Spleen (tissue), 11 donors: Measurements from ENCODE around the gene RAMP2. TPM values are rescaled to one million over a fixed set of nuclear protein-coding genes. Genes with fewer than 3 reads are reported as not detected.
A peak's percentile ranks its signal among the peaks of the same experiment; 100 is the strongest.
"Not testable (repeated sequence)": the region's sequence is repeated elsewhere in the genome, so short reads cannot be mapped to it uniquely, and the experiment has no call there.

Experiments
- DNase-seq: peaks from one replicate; pipeline ENCODE4 v3.0.0-alpha.2; 2020
- H3K27ac ChIP-seq, 8 donors: fragments of 200-600 bp; sonication (generic) in 7 of 8; 1 replicate in 4 of 8; 2 replicates in 4 of 8; pipeline versions ENCODE4 v1.5.0 to v1.8.0; 2016 to 2021; ENCODE audit warnings: inconsistent platforms in 4 of 8, mild to moderate bottlenecking in 4 of 8, moderate library complexity in 1 of 8
- H3K27me3 ChIP-seq, 7 donors: fragments of 200-600 bp; sonication (generic) in 6 of 7; replicated peaks in 1 of 7; 1 replicate in 4 of 7; 2 replicates in 3 of 7; pipeline versions ENCODE4 v1.5.0 to v1.8.0; 2016 to 2021; ENCODE audit warnings: inconsistent platforms in 3 of 7, mild to moderate bottlenecking in 1 of 7
- H3K36me3 ChIP-seq, 6 donors: fragments of 200-600 bp; sonication (generic) in 5 of 6; 1 replicate in 4 of 6; 2 replicates in 2 of 6; pipeline versions ENCODE4 v1.5.0 to v1.8.0; 2016 to 2021; ENCODE audit warnings: inconsistent platforms in 2 of 6
- H3K4me1 ChIP-seq, 6 donors: fragments of 200-600 bp; sonication (generic) in 5 of 6; 1 replicate in 3 of 6; 2 replicates in 3 of 6; pipeline versions ENCODE4 v1.5.0 to v1.8.0; 2016 to 2021; ENCODE audit warnings: inconsistent platforms in 3 of 6
- H3K4me3 ChIP-seq, 8 donors: fragments of 200-600 bp; sonication (generic) in 7 of 8; 1 replicate in 4 of 8; 2 replicates in 4 of 8; pipeline versions ENCODE4 v1.5.0 to v1.8.0; 2016 to 2021; ENCODE audit warnings: inconsistent platforms in 4 of 8, mild to moderate bottlenecking in 4 of 8, moderate library complexity in 2 of 8
- H3K9me3 ChIP-seq, 8 donors: fragments of 200-600 bp; sonication (generic) in 7 of 8; 1 replicate in 4 of 8; 2 replicates in 4 of 8; pipeline versions ENCODE4 v1.5.0 to v1.8.0; 2016 to 2021; ENCODE audit warnings: inconsistent platforms in 4 of 8
- POLR2A ChIP-seq, 3 donors: fragments of 450-650 bp; IDR thresholded peaks; one replicate each; pipeline ENCODE4 v1.5.1; 2017; ENCODE audit warnings: antibody characterized with exemption in 3 of 3, mild to moderate bottlenecking in 1 of 3
- POLR2AphosphoS5 ChIP-seq, 3 donors: sonication (generic); formaldehyde crosslinking; IDR thresholded peaks; one replicate each; pipeline ENCODE4 v1.5.1; 2017; ENCODE audit warnings: antibody characterized with exemption in 3 of 3
- WGBS, 5 donors: extraction: QIAGEN DNeasy Blood & Tissue Kit in 3 of 5; methylation state at CpG; one replicate each; pipeline versions ENCODE4 v1.1.5 to v1.1.7; 2013 to 2018; 5-methylcytosine and 5-hydroxymethylcytosine counted together
- intact Hi-C: fragments of 100-400 bp; cut with DNase I; formaldehyde crosslinking; loops from one replicate; pipeline ENCODE4 v1.15.0; 2023; ENCODE audit warnings: low total_unique reads
- polyA plus RNA-seq, 3 donors: library from polyadenylated mRNA; stranded (reverse); fragments of 200-250 nt; gene quantifications; one replicate each; pipeline ENCODE4 v1.2.1, GENCODE V29; 2013
- total RNA-seq, 7 donors: library from RNA; depleted of rRNA in 3 of 7; stranded (reverse); fragments of >200 nt in 3 of 7; fragmentation: NEBNext Ultra II Directional in 4 of 7; extraction: Animal tissue kit (Norgen Biotek cat#: 25700) in 4 of 7; gene quantifications; one replicate each; pipeline versions ENCODE4 v1.1.0 to v1.2.1, GENCODE V29; 2016 to 2021
- TF ChIP-seq, protein P1 (sequence below), 11 experiments: fragments of 200-600 bp in 7 of 11; fragments of 450-650 bp in 4 of 11; sonication (generic) in 4 of 11; IDR thresholded peaks in 8 of 11; conservative IDR thresholded peaks in 3 of 11; 1 replicate in 7 of 11; 2 replicates in 4 of 11; pipeline versions ENCODE4 v1.4.0 to v1.8.0; 2016 to 2021; ENCODE audit warnings: antibody characterized with exemption in 11 of 11, inconsistent platforms in 4 of 11, mild to moderate bottlenecking in 1 of 11
- donor health status: healthy with polysubstance abuse.
- donor health status: DM: no; HTN: no; CAD: no; lungs with moderate emphysema.
- donor health status: DM: no; HTN: no; CAD: no.
- donor health status: Bipolar disorder and iron deficiency.
- donor health status: healthy.
- donor health status: DM: no; HTN: no; CAD: no.
- donor health status: DM: yes; HTN: yes; CAD: no.

RAMP2 gene
- total and polyA plus RNA-seq, 10 donors: 9.7 to 51.7 (median 28.1) TPM

DNA sequence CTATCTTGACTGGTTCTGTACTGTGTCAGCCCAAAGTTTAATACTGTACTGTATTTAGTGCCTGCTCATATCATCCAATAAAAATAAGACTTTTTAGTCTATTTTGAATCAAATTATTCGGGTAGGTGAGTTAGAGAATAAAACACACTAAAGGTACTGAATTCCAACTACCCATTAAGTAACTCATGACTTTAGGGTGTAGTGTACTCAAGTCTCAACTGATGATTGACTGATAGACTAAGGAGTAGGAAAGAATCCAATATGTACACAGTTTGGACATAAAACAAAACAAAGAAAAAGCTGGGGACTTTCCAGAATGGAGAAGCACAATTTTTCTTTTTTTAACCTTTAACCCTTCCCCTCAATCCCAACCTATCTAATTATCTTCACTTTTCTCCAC is 20.3 kb upstream of the RAMP2 start:
- Histone ChIP-seq H3K27ac (no peak overlapping the region), H3K4me1 (peaks cover 18 to 70% (median 41%) of the 10 kb centered on the region in 6 donors), H3K36me3 (peaks cover 0 to 22% (median 2%) of the 10 kb centered on the region in 6 donors), H3K4me3 (no peak overlapping the region), H3K9me3 (no peaks in the 10 kb centered on the region), H3K27me3 (peaks cover 0 to 2% (median 0%) of the 10 kb centered on the region in 7 donors)
- 80 to 94% (median 90%) methylated on average over 1 of the region's 1 CpG for WGBS, 5 donors
- intact Hi-C loops: no loop called here
- no peak for DNase-seq
- TF ChIP-seq, protein P1, sequence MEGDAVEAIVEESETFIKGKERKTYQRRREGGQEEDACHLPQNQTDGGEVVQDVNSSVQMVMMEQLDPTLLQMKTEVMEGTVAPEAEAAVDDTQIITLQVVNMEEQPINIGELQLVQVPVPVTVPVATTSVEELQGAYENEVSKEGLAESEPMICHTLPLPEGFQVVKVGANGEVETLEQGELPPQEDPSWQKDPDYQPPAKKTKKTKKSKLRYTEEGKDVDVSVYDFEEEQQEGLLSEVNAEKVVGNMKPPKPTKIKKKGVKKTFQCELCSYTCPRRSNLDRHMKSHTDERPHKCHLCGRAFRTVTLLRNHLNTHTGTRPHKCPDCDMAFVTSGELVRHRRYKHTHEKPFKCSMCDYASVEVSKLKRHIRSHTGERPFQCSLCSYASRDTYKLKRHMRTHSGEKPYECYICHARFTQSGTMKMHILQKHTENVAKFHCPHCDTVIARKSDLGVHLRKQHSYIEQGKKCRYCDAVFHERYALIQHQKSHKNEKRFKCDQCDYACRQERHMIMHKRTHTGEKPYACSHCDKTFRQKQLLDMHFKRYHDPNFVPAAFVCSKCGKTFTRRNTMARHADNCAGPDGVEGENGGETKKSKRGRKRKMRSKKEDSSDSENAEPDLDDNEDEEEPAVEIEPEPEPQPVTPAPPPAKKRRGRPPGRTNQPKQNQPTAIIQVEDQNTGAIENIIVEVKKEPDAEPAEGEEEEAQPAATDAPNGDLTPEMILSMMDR (IDR thresholded peaks at IDR 0.05 in 8 of 11, conservative IDR thresholded peaks at IDR 0.05 in 3 of 11): no peak
- no peak for TF ChIP-seq POLR2AphosphoS5 (IDR thresholded peaks at IDR 0.05)
- TF ChIP-seq POLR2A (IDR thresholded peaks at IDR 0.05): no peak

DNA sequence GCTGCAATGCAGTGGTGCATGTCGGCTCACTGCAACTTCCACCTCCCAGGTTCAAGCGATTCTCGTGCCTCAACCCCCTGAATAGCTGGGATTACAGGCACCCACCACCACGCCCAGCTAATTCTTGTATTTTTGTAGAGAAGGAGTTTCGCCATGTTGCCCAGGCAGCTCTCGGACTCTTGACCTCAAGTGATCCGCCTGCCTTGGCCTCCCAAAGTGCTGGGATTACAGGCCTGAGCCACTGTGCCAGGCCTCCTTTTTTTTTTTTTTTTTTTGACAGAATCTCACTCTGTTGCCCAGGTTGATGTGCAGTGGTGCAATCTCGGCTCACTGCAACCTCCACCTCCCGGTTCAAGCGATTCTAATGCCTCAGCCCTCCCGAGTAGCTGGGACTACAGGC is 18.1 kb upstream of the RAMP2 start:
- H3K4me3 ChIP-seq, H3K27ac ChIP-seq, intact Hi-C loops, H3K9me3 ChIP-seq, H3K27me3 ChIP-seq: not testable (repeated sequence)
- Histone ChIP-seq H3K4me1 (peaks cover 18 to 49% (median 30%) of the 10 kb centered on the region in 6 donors), H3K36me3 (peaks cover 0 to 15% (median 0%) of the 10 kb centered on the region in 6 donors)
- DNase-seq: peak; percentile 30
- 88 to 92% (median 89%) methylated on average over 11 of the region's 11 CpGs for WGBS, 5 donors

DNA sequence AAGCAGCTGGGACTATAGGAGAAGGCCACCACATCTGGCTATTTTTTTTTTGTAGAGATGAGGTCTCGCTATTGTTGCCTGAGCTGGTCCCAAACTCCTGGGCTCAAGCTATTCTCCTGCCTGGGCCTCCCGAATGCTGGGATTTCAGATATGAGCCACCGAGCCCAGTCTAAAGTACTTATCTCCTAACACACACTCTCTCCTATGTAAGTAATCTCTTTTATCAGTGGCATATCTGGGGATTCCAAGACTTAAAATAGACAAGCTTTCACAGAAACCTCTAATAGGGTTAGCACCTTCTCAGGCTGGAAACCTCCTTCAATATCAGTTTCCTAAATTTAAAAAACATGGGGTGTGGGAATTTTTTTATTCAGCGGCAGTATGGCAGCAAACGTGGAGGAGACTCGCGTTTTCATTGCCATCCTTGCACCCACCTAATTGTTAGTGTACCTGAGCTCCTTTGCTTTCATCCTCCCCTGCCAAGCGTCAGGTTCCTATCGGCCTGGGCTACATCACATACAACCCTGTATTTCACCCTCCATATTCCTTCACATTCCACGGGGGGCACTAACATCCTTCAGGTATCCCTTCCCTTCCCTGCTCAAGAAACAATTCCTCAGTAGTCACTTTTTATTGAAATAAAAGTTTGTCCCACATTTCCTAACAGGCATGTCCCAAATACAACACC is 17.3 kb upstream of the RAMP2 start:
- Histone ChIP-seq H3K4me3 (peak overlapping the region; percentile 77 to 96 (median 84)), H3K9me3 (no peaks in the 10 kb centered on the region), H3K27ac (peak overlapping the region in 7 of 8 donors; percentile 86 to 97 (median 95)), H3K27me3 (peaks cover 0 to 8% (median 0%) of the 10 kb centered on the region in 7 donors), H3K36me3 (peaks cover 0 to 15% (median 0%) of the 10 kb centered on the region in 6 donors), H3K4me1 (peaks cover 18 to 51% (median 30%) of the 10 kb centered on the region in 6 donors)
- 62 to 68% (median 63%) methylated on average over 10 of the region's 10 CpGs for WGBS, 5 donors
- intact Hi-C loops: no loop called here
- TF ChIP-seq POLR2A (IDR thresholded peaks at IDR 0.05) (no peak), POLR2AphosphoS5 (IDR thresholded peaks at IDR 0.05) (no peak)
- TF ChIP-seq, protein P1 (IDR thresholded peaks at IDR 0.05 in 8 of 11, conservative IDR thresholded peaks at IDR 0.05 in 3 of 11): no peak
- peak; percentile 28 for DNase-seq

DNA sequence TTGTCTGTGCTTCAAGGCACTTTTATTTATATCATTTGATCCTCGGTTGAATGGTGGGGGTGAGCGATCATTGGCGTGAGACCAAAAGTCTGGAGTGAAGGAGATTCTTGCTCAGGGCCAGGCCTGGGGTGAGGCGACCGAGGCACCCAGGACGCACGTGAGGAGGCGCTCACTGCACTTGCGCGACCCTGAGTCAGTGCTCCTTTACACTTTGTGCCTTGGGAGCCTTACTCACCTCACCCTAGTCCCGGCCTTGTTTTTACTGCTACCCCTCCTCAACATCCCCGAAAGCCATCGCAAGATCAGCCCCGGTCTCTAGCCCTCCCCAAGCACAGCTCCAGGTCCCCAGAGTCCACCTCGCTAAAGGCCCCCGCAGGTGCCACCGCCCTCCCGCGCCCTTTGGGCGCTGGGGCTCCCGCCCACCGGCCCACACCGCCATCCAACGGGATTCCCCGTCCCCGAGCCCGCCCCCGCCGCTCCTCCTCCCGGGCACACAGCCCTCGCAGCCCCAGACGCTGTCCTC is 16.7 kb upstream of the RAMP2 start:
- Histone ChIP-seq H3K27ac (peak overlapping the region; percentile 86 to 97 (median 94)), H3K9me3 (no peaks in the 10 kb centered on the region), H3K36me3 (peaks cover 0 to 15% (median 0%) of the 10 kb centered on the region in 6 donors), H3K4me1 (peaks cover 18 to 57% (median 30%) of the 10 kb centered on the region in 6 donors), H3K27me3 (peaks cover 0 to 8% (median 0%) of the 10 kb centered on the region in 7 donors), H3K4me3 (peak overlapping the region; percentile 77 to 96 (median 84))
- TF ChIP-seq POLR2A (IDR thresholded peaks at IDR 0.05) (no peak), POLR2AphosphoS5 (IDR thresholded peaks at IDR 0.05) (no peak)
- TF ChIP-seq, protein P1 (IDR thresholded peaks at IDR 0.05 in 8 of 11, conservative IDR thresholded peaks at IDR 0.05 in 3 of 11): no peak
- intact Hi-C loops: no loop called here
- 0 to 2% (median 1%) methylated on average over 29 to 32 of the region's 32 CpGs for WGBS, 5 donors
- DNase-seq: no peak
